Measurements from ENCODE around the gene BBS1. TPM values are rescaled to one million over a fixed set of nuclear protein-coding genes. Genes with fewer than 3 reads are reported as not detected.

Gene BBS1
- total RNA-seq, 1 experiment from 2014 or later = 29.8 TPM

- POLR2A ChIA-PET = interaction anchor here (1.2 kb wide), 1 partner anchor 18 kb away, joined by 3 read pairs; the partner anchor contains the start of gene DPP3
- peaks cover 6 to 7% of the 10 kb centered on the region in 2 experiments; a peak in 1 of 4 replicates for H3K9me3 ChIP-seq (ENCODE audit: control insufficient read depth in 1 of 2, insufficient read depth in 1 of 2, low read depth in 1 of 2, low read length in 2 of 2)
- DNase-seq (ENCODE audit: low read depth, low spot score) (no peak), ATAC-seq (no peak)
- H3K4me1 ChIP-seq (ENCODE audit: control insufficient read depth in 1 of 2, insufficient read depth in 2 of 2, low read length in 2 of 2) = peaks cover 3 to 10% of the 10 kb centered on the region in 2 experiments
- H3K4me2 ChIP-seq (ENCODE audit: low read length) = no peak overlapping the region
- H3K36me3 ChIP-seq (ENCODE audit: control insufficient read depth in 1 of 2, insufficient read depth in 2 of 2, low read length in 2 of 2) = no peaks in the 10 kb centered on the region
- BruUV-seq (replicated peaks) = no TSS peak
- RAD21 ChIA-PET (ENCODE audit: low non-redundant PET in 1 of 2, low total read pairs in 2 of 2, uncharacterized antibody in 2 of 2, unreplicated experiment in 2 of 2) = no interaction called here
- H3K9me2 ChIP-seq (ENCODE audit: insufficient read depth) = no peaks in the 10 kb centered on the region
- H3K79me2 ChIP-seq (ENCODE audit: insufficient read depth, low read length) = no peaks in the 10 kb centered on the region
- TF ChIP-seq CEBPB (IDR thresholded peaks at IDR 0.05; ENCODE audit: low read depth) = no peak
- no peak for TF ChIP-seq EZH2phosphoT487 (IDR thresholded peaks at IDR 0.05; ENCODE audit: borderline replicate concordance)
- no peak for TF ChIP-seq ZFX (IDR thresholded peaks at IDR 0.05)
- TF ChIP-seq CTCF (IDR thresholded peaks at IDR 0.05 in 2 of 3, conservative IDR thresholded peaks at IDR 0.05 in 1 of 3; ENCODE audit: borderline replicate concordance in 1 of 3, insufficient read depth in 1 of 3, low read depth in 2 of 3, low read length in 2 of 3) = no peak
- TF ChIP-seq, protein P1, sequence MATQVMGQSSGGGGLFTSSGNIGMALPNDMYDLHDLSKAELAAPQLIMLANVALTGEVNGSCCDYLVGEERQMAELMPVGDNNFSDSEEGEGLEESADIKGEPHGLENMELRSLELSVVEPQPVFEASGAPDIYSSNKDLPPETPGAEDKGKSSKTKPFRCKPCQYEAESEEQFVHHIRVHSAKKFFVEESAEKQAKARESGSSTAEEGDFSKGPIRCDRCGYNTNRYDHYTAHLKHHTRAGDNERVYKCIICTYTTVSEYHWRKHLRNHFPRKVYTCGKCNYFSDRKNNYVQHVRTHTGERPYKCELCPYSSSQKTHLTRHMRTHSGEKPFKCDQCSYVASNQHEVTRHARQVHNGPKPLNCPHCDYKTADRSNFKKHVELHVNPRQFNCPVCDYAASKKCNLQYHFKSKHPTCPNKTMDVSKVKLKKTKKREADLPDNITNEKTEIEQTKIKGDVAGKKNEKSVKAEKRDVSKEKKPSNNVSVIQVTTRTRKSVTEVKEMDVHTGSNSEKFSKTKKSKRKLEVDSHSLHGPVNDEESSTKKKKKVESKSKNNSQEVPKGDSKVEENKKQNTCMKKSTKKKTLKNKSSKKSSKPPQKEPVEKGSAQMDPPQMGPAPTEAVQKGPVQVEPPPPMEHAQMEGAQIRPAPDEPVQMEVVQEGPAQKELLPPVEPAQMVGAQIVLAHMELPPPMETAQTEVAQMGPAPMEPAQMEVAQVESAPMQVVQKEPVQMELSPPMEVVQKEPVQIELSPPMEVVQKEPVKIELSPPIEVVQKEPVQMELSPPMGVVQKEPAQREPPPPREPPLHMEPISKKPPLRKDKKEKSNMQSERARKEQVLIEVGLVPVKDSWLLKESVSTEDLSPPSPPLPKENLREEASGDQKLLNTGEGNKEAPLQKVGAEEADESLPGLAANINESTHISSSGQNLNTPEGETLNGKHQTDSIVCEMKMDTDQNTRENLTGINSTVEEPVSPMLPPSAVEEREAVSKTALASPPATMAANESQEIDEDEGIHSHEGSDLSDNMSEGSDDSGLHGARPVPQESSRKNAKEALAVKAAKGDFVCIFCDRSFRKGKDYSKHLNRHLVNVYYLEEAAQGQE (IDR thresholded peaks at IDR 0.05; ENCODE audit: low read depth) = no peak
- no peak for TF ChIP-seq SRF (IDR thresholded peaks at IDR 0.05; ENCODE audit: low read depth)
- TF ChIP-seq POLR2AphosphoS5 (IDR thresholded peaks at IDR 0.05; ENCODE audit: low read depth, low read length) = no peak
- no peak for TF ChIP-seq SP1 (IDR thresholded peaks at IDR 0.05; ENCODE audit: low read depth)
- no peak for TF ChIP-seq POLR2A (IDR thresholded peaks at IDR 0.05; ENCODE audit: borderline replicate concordance, extremely low read depth, insufficient read depth, insufficient read length)
- no peak for TF ChIP-seq ATF3 (IDR thresholded peaks at IDR 0.05)
- TF ChIP-seq ZBTB33 (IDR thresholded peaks at IDR 0.05; ENCODE audit: extremely low read depth, insufficient replicate concordance, low read length) = no peak
- no peak for TF ChIP-seq EGR1 (IDR thresholded peaks at IDR 0.05; ENCODE audit: low read depth)
- TF ChIP-seq JUND (IDR thresholded peaks at IDR 0.05) = no peak
- no peak for TF ChIP-seq CBX3 (IDR thresholded peaks at IDR 0.05; ENCODE audit: low read depth)
- no peak for TF ChIP-seq ELF1 (IDR thresholded peaks at IDR 0.05; ENCODE audit: borderline replicate concordance, low read depth)
- TF ChIP-seq RAD21 (IDR thresholded peaks at IDR 0.05; ENCODE audit: low read depth) = no peak
- no peak for TF ChIP-seq YY1 (IDR thresholded peaks at IDR 0.05; ENCODE audit: extremely low read depth, insufficient replicate concordance, low read depth, low read length)
- TF ChIP-seq FOSL1 (IDR thresholded peaks at IDR 0.05; ENCODE audit: low read depth) = no peak
- TF ChIP-seq SIN3A (IDR thresholded peaks at IDR 0.05; ENCODE audit: low read depth) = no peak
- no peaks in the 10 kb centered on the region for H3K27me3 ChIP-seq (ENCODE audit: insufficient read depth, low read length)
- H3K27ac ChIP-seq (ENCODE audit: low read depth, low read length) = no peak overlapping the region
- H2AFZ ChIP-seq (ENCODE audit: low read depth, low read length, poor library complexity, severe bottlenecking) = no peak overlapping the region
- no peak overlapping the region for H3K4me3 ChIP-seq (replicated peaks in 1 of 2; ENCODE audit: low read depth in 1 of 2, low read length in 2 of 2)
- CTCF ChIA-PET = no interaction called here
- intact Hi-C loops (cut with micrococcal nuclease) = no loop called here
- H4K20me1 ChIP-seq (ENCODE audit: insufficient read depth) = no peaks in the 10 kb centered on the region
- H3K9ac ChIP-seq (ENCODE audit: low read length) = no peak overlapping the region
Measured at GRCh38 chr11:66462010-66462409, 48.4 kb upstream of the BBS1 start.
